ENCODE measurements around the gene RPAP2. TPM values are rescaled to one million over a fixed set of nuclear protein-coding genes. Genes with fewer than 3 reads are reported as not detected.

The RPAP2 gene
- total RNA-seq, 2 donors from 2014 or later: 16.7 to 23.5 TPM

DNA sequence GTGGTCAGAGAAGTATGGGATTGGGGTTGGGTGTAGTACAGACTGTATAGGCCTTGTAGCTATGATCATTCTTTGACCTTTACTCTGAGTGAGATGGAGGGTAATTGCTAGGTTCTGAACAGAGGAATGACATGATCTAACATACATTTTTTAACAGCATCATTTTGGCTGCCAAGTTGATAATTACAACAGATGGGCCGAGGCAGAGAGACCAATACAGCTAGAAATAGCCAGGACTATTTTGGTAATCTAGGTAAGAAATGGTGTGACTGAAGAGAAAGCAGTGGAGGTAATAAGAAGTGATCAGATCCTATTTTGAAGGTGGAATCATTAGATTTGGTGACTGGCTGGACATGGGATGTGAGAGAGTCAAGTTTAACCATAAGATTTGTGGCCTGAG, 43.5 kb downstream of the RPAP2 start:
- intact Hi-C loops (cut with DNase I): no loop called here
- Histone ChIP-seq H3K4me3 (no peak overlapping the region), H3K9me3 (no peaks in the 10 kb centered on the region), H3K27ac (no peak overlapping the region), H3K4me1 (no peaks in the 10 kb centered on the region), H3K27me3 (no peaks in the 10 kb centered on the region), H3K36me3 (no peaks in the 10 kb centered on the region), H3K9ac (ENCODE audit: low read depth in 2 of 2, low read length in 2 of 2) (no peak overlapping the region)
- no peak for TF ChIP-seq CTCF (IDR thresholded peaks at IDR 0.05)
- no peak for DNase-seq

DNA sequence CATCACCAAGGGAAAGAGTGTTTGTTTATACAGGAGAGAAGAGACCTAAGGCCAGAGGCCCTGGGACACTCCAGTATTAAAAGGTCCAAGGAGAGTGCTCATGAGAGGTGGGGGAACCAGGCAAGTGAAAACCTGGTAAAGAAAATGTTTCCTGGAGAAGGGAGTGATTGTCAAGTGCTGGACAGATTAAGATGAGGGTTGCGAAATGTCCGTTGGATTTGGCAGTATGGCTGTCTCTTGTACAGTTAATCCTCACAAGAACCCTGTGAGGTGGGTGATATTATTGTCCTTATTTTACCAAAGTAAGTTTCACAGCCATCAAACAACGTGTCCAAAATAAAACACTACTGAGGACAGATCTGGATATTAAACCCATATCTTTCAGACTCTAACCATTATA, 44.2 kb downstream of the RPAP2 start:
- Histone ChIP-seq H3K9me3 (no peaks in the 10 kb centered on the region), H3K27me3 (no peaks in the 10 kb centered on the region), H3K4me1 (no peaks in the 10 kb centered on the region), H3K27ac (no peak overlapping the region), H3K4me3 (no peak overlapping the region), H3K9ac (ENCODE audit: low read depth in 2 of 2, low read length in 2 of 2) (no peak overlapping the region), H3K36me3 (no peaks in the 10 kb centered on the region)
- no peak for DNase-seq
- no peak for TF ChIP-seq CTCF (IDR thresholded peaks at IDR 0.05)
- intact Hi-C loops (cut with DNase I): no loop called here

GRCh38 chr1:92346866-92347640, 48.2 kb downstream of the RPAP2 start:
- Histone ChIP-seq H3K36me3 (no peaks in the 10 kb centered on the region), H3K27me3 (no peaks in the 10 kb centered on the region), H3K9ac (ENCODE audit: low read depth in 2 of 2, low read length in 2 of 2) (no peak overlapping the region), H3K9me3 (no peaks in the 10 kb centered on the region), H3K4me1 (no peaks in the 10 kb centered on the region), H3K27ac (no peak overlapping the region), H3K4me3 (no peak overlapping the region)
- intact Hi-C loops (cut with DNase I): no loop called here
- no peak for TF ChIP-seq CTCF (IDR thresholded peaks at IDR 0.05)
- no peak for DNase-seq

DNA sequence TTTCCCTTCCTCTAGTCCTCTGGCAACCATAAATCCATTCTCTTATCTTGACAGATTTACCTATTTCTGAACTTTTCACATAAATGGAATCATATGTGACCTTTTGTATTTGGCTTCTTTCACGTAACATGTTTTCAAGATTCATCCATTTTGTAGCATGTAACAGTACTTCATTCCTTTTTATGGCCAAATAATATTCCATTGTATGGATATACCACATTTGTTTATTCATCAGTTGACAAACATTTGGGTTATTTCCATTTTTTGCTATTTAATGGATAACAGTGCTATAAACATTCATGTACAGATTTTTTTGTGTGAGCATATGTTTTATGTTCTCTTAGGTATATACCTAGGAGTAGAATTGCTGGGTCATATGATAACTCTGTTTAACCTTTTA, 54.0 kb downstream of the RPAP2 start:
- Histone ChIP-seq H3K9me3 (no peaks in the 10 kb centered on the region), H3K4me1 (no peaks in the 10 kb centered on the region), H3K9ac (ENCODE audit: low read depth in 2 of 2, low read length in 2 of 2) (no peak overlapping the region), H3K27me3 (no peaks in the 10 kb centered on the region), H3K4me3 (no peak overlapping the region), H3K27ac (no peak overlapping the region), H3K36me3 (no peaks in the 10 kb centered on the region)
- intact Hi-C loops (cut with DNase I): no loop called here
- TF ChIP-seq CTCF (IDR thresholded peaks at IDR 0.05): no peak
- no peak for DNase-seq

GRCh38 chr1:92354259-92354658, 55.4 kb downstream of the RPAP2 start:
- Histone ChIP-seq H3K36me3 (no peaks in the 10 kb centered on the region), H3K9ac (ENCODE audit: low read depth in 2 of 2, low read length in 2 of 2) (no peak overlapping the region), H3K9me3 (no peaks in the 10 kb centered on the region), H3K4me1 (no peaks in the 10 kb centered on the region), H3K27me3 (no peaks in the 10 kb centered on the region), H3K27ac (peak overlapping the region; percentile 6), H3K4me3 (no peak overlapping the region)
- TF ChIP-seq CTCF (IDR thresholded peaks at IDR 0.05): no peak
- intact Hi-C loops (cut with DNase I): no loop called here
- DNase-seq: no peak
